NCI-H460 (cell line): ENCODE results near the gene IER5L. TPM values are rescaled to one million over a fixed set of nuclear protein-coding genes. Genes with fewer than 3 reads are reported as not detected.

Source experiments
- total RNA-seq: library from RNA; depleted of rRNA; stranded (reverse); fragments of >200 nt; shearing (Covaris generic); gene quantifications from 2 replicates; pipeline ENCODE4 v1.2.3, GENCODE V29; 2014; rRNA removed

Gene IER5L
- total RNA-seq, 1 experiment from 2014 or later = 31.1 TPM

Other genes with a start within 250 kb of the IER5L start
- gene DOLK, start 230.7 kb downstream of the IER5L start, total RNA-seq = 18.3 and 20.6 TPM in 2 replicates
- gene NUP188, start 230.6 kb downstream of the IER5L start, total RNA-seq = 42.5 and 47.7 TPM in 2 replicates
- 26.9 and 28.9 TPM in 2 replicates for gene SH3GLB2, start 149.9 kb downstream of the IER5L start, total RNA-seq
- gene MIGA2, start 141.6 kb downstream of the IER5L start, total RNA-seq = 10.2 and 15.6 TPM in 2 replicates
- 13.4 and 17.1 TPM in 2 replicates for gene DOLPP1, start 97.2 kb downstream of the IER5L start, total RNA-seq
- gene CRAT, start 67.5 kb downstream of the IER5L start, total RNA-seq = 27.2 and 32.5 TPM in 2 replicates
- gene PTPA, start 66.8 kb downstream of the IER5L start, total RNA-seq = 82.9 and 88.2 TPM in 2 replicates